ENCODE data around the gene ELF2.

Gene ELF2

GRCh38 chr4:139014371-139015268, 162.4 kb downstream of the ELF2 start:
- Histone ChIP-seq H3K9me3 (ENCODE audit: control insufficient read depth, insufficient read depth, low read depth, low read length) (no peaks in the 10 kb centered on the region), H3K36me3 (ENCODE audit: control insufficient read depth in 2 of 2, insufficient read depth in 1 of 2, low read length in 2 of 2) (peaks cover 0 to 4% of the 10 kb centered on the region in 2 experiments; a peak in 1 of 3 replicates), H3K4me3 (ENCODE audit: low read depth, low read length) (peak overlapping the region; percentile 28), H3K4me1 (ENCODE audit: control insufficient read depth, insufficient read depth, low read length) (peaks cover 7% of the 10 kb centered on the region), H3K27ac (ENCODE audit: extremely low read depth, low read depth, low read length) (peak overlapping the region; percentile 90)
- POLR2A ChIA-PET = interaction anchor here (0.5 to 1.9 kb wide), 13 partner anchors 9 to 439 kb away, joined by 3 to 6 read pairs (median 4); partner anchors contain the start of genes ELF2, NAA15 and RAB33B
- CTCF ChIA-PET = interaction anchor here (0.6 to 1.3 kb wide), 2 partner anchors 16 to 282 kb away, joined by 3 read pairs; no protein-coding TSS in a partner anchor
- no peak for TF ChIP-seq ZNF792 (tag by site-specific recombination; IDR thresholded peaks at IDR 0.05)
- TF ChIP-seq, protein P1, sequence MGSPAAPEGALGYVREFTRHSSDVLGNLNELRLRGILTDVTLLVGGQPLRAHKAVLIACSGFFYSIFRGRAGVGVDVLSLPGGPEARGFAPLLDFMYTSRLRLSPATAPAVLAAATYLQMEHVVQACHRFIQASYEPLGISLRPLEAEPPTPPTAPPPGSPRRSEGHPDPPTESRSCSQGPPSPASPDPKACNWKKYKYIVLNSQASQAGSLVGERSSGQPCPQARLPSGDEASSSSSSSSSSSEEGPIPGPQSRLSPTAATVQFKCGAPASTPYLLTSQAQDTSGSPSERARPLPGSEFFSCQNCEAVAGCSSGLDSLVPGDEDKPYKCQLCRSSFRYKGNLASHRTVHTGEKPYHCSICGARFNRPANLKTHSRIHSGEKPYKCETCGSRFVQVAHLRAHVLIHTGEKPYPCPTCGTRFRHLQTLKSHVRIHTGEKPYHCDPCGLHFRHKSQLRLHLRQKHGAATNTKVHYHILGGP (tag by site-specific recombination; IDR thresholded peaks at IDR 0.05) = no peak
- TF ChIP-seq PRDM10 (tag by site-specific recombination; IDR thresholded peaks at IDR 0.05) = no peak
- TF ChIP-seq INSM2 (tag by site-specific recombination; IDR thresholded peaks at IDR 0.05) = no peak
- TF ChIP-seq, protein P2, sequence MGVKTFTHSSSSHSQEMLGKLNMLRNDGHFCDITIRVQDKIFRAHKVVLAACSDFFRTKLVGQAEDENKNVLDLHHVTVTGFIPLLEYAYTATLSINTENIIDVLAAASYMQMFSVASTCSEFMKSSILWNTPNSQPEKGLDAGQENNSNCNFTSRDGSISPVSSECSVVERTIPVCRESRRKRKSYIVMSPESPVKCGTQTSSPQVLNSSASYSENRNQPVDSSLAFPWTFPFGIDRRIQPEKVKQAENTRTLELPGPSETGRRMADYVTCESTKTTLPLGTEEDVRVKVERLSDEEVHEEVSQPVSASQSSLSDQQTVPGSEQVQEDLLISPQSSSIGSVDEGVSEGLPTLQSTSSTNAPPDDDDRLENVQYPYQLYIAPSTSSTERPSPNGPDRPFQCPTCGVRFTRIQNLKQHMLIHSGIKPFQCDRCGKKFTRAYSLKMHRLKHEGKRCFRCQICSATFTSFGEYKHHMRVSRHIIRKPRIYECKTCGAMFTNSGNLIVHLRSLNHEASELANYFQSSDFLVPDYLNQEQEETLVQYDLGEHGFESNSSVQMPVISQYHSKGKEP (tag by site-specific recombination; IDR thresholded peaks at IDR 0.05) = no peak
- TF ChIP-seq ZNF155 (tag by site-specific recombination; IDR thresholded peaks at IDR 0.05) = no peak
- TF ChIP-seq ZNF174 (tag by site-specific recombination; IDR thresholded peaks at IDR 0.05) = no peak
- TF ChIP-seq ZNF335 (tag by site-specific recombination; conservative IDR thresholded peaks at IDR 0.05) = no peak
- TF ChIP-seq ZXDB (tag by site-specific recombination; IDR thresholded peaks at IDR 0.05) = no peak
- TF ChIP-seq ZNF747 (tag by site-specific recombination; IDR thresholded peaks at IDR 0.05) = no peak
- TF ChIP-seq KLF16 (tag by site-specific recombination; IDR thresholded peaks at IDR 0.05) = no peak
- no peak for TF ChIP-seq ZNF324 (tag by site-specific recombination; IDR thresholded peaks at IDR 0.05)
- TF ChIP-seq GLIS1 (tag by site-specific recombination; IDR thresholded peaks at IDR 0.05) = no peak
- TF ChIP-seq, protein P3, sequence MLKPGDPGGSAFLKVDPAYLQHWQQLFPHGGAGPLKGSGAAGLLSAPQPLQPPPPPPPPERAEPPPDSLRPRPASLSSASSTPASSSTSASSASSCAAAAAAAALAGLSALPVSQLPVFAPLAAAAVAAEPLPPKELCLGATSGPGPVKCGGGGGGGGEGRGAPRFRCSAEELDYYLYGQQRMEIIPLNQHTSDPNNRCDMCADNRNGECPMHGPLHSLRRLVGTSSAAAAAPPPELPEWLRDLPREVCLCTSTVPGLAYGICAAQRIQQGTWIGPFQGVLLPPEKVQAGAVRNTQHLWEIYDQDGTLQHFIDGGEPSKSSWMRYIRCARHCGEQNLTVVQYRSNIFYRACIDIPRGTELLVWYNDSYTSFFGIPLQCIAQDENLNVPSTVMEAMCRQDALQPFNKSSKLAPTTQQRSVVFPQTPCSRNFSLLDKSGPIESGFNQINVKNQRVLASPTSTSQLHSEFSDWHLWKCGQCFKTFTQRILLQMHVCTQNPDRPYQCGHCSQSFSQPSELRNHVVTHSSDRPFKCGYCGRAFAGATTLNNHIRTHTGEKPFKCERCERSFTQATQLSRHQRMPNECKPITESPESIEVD (tag by site-specific recombination; IDR thresholded peaks at IDR 0.05) = 0 out of 2 replicates have a peak, but pooled peaks have one; percentile 42
- TF ChIP-seq HIC1 (tag by site-specific recombination; IDR thresholded peaks at IDR 0.05) = peak; percentile 47; the same call in 1 of the 2 replicates
- no peak for TF ChIP-seq ZSCAN30 (tag by site-specific recombination; IDR thresholded peaks at IDR 0.05)
- no peak for TF ChIP-seq ZNF571 (tag by site-specific recombination; IDR thresholded peaks at IDR 0.05)
- TF ChIP-seq SP7 (tag by site-specific recombination; IDR thresholded peaks at IDR 0.05) = peak; percentile 56
- no peak for TF ChIP-seq ZNF133 (tag by site-specific recombination; IDR thresholded peaks at IDR 0.05)
- no peak for TF ChIP-seq ZNF391 (tag by site-specific recombination; IDR thresholded peaks at IDR 0.05; ENCODE audit: borderline replicate concordance, low read depth)
- TF ChIP-seq ZNF654 (tag by site-specific recombination; IDR thresholded peaks at IDR 0.05; ENCODE audit: low read depth) = no peak
- no peak for TF ChIP-seq ZNF791 (tag by site-specific recombination; IDR thresholded peaks at IDR 0.05)
- peak; percentile 18; the same call in 1 of the 2 replicates for TF ChIP-seq SP3 (tag by site-specific recombination; IDR thresholded peaks at IDR 0.05)
- TF ChIP-seq IKZF3 (tag by site-specific recombination; IDR thresholded peaks at IDR 0.05) = no peak
- 0 out of 2 replicates have a peak, but pooled peaks have one; percentile 15 for TF ChIP-seq ZNF600 (tag by site-specific recombination; IDR thresholded peaks at IDR 0.05)
